GM21619 (cell line): ENCODE data around the gene AOAH.
A peak's percentile ranks its signal among the peaks of the same experiment; 100 is the strongest.
"Not testable (repeated sequence)": the region's sequence is repeated elsewhere in the genome, so short reads cannot be mapped to it uniquely, and the experiment has no call there.

Experiments
- ATAC-seq: cut with Tn5 transposase; IDR thresholded peaks from one replicate; pipeline ENCODE4 v1.9.1; 2021; ENCODE audit not compliant: unreplicated experiment

AOAH gene

GRCh38 chr7:36703860-36704259 lies 20.4 kb downstream of the AOAH start:
- ATAC-seq = not testable (repeated sequence)

- peak; percentile 75 for ATAC-seq
Measured at GRCh38 chr7:36692456-36692855, 31.8 kb downstream of the AOAH start.

- ATAC-seq = no peak
Measured at GRCh38 chr7:36691983-36692382, 32.3 kb downstream of the AOAH start.

GRCh38 chr7:36690514-36691187 lies 33.6 kb downstream of the AOAH start:
- peak; percentile 42 for ATAC-seq

GRCh38 chr7:36690041-36690440 lies 34.3 kb downstream of the AOAH start:
- no peak for ATAC-seq

- ATAC-seq = no peak
Measured at GRCh38 chr7:36686499-36686898, 37.8 kb downstream of the AOAH start.

GRCh38 chr7:36684954-36685353 lies 39.3 kb downstream of the AOAH start:
- no peak for ATAC-seq

- ATAC-seq = no peak
Measured at GRCh38 chr7:36683695-36684357, 40.5 kb downstream of the AOAH start.

GRCh38 chr7:36683111-36683510 lies 41.2 kb downstream of the AOAH start:
- no peak for ATAC-seq

- no peak for ATAC-seq
Measured at GRCh38 chr7:36682102-36682501, 42.2 kb downstream of the AOAH start.

GRCh38 chr7:36677769-36678437 lies 46.4 kb downstream of the AOAH start:
- no peak for ATAC-seq

- ATAC-seq = no peak
Measured at GRCh38 chr7:36673703-36674102, 50.6 kb downstream of the AOAH start.

GRCh38 chr7:36671432-36671829 lies 52.9 kb downstream of the AOAH start:
- no peak for ATAC-seq

- no peak for ATAC-seq
Measured at GRCh38 chr7:36670585-36671431, 53.5 kb downstream of the AOAH start.

GRCh38 chr7:36668750-36669149 lies 55.5 kb downstream of the AOAH start:
- no peak for ATAC-seq

- ATAC-seq = no peak
Measured at GRCh38 chr7:36668080-36668479, 56.2 kb downstream of the AOAH start.

- ATAC-seq = no peak
Measured at GRCh38 chr7:36667007-36667745, 57.1 kb downstream of the AOAH start.

- no peak for ATAC-seq
Measured at GRCh38 chr7:36663481-36663880, 60.8 kb downstream of the AOAH start.

GRCh38 chr7:36661135-36661840 lies 63.0 kb downstream of the AOAH start:
- ATAC-seq = no peak
